Measurements from ENCODE around the gene FLII. TPM values are rescaled to one million over a fixed set of nuclear protein-coding genes. Genes with fewer than 3 reads are reported as not detected.

Gene FLII
- total RNA-seq, 1 experiment from 2014 or later: 309 TPM

DNA sequence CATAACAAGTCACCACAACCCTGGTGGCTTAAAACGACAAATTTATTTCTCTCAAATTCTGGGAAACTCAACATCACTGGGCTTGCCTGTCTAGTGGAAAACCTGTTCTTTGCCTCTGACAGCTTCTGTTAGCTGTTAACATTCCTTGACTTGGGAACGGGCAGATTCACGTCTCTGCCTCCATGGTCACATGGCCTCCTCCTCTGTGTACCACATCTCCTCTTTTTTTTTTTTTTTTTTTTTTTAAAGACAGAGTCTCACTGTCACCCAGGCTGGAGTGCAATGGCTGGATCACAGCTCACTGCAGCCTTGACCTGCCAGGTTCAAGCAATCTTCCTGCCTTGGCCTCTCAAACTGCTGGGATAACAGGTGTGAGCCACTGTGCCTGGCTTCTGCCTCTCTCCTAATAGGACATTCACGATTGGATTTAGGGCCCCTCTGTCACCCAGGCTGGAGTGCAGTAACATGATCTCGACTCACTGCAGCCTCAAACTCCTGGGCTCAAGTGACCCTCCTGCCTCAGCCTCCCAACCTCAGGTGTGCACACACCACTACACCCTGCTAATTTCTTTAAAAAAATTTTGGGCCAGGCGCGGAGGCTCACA is 44.8 kb downstream of the FLII start:
- POLR2A ChIA-PET: no interaction called here

More for the DNA sequence above, 44.8 kb downstream of the FLII start:
- TF ChIP-seq, protein P1, sequence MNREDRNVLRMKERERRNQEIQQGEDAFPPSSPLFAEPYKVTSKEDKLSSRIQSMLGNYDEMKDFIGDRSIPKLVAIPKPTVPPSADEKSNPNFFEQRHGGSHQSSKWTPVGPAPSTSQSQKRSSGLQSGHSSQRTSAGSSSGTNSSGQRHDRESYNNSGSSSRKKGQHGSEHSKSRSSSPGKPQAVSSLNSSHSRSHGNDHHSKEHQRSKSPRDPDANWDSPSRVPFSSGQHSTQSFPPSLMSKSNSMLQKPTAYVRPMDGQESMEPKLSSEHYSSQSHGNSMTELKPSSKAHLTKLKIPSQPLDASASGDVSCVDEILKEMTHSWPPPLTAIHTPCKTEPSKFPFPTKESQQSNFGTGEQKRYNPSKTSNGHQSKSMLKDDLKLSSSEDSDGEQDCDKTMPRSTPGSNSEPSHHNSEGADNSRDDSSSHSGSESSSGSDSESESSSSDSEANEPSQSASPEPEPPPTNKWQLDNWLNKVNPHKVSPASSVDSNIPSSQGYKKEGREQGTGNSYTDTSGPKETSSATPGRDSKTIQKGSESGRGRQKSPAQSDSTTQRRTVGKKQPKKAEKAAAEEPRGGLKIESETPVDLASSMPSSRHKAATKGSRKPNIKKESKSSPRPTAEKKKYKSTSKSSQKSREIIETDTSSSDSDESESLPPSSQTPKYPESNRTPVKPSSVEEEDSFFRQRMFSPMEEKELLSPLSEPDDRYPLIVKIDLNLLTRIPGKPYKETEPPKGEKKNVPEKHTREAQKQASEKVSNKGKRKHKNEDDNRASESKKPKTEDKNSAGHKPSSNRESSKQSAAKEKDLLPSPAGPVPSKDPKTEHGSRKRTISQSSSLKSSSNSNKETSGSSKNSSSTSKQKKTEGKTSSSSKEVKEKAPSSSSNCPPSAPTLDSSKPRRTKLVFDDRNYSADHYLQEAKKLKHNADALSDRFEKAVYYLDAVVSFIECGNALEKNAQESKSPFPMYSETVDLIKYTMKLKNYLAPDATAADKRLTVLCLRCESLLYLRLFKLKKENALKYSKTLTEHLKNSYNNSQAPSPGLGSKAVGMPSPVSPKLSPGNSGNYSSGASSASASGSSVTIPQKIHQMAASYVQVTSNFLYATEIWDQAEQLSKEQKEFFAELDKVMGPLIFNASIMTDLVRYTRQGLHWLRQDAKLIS (CRISPR knock-in tag; IDR thresholded peaks at IDR 0.05; ENCODE audit: borderline replicate concordance): no peak
- TF ChIP-seq, protein P2, sequence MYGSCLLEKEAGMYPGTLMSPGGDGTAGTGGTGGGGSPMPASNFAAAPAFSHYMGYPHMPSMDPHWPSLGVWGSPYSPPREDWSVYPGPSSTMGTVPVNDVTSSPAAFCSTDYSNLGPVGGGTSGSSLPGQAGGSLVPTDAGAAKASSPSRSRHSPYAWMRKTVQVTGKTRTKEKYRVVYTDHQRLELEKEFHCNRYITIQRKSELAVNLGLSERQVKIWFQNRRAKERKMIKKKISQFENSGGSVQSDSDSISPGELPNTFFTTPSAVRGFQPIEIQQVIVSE (CRISPR knock-in tag; IDR thresholded peaks at IDR 0.05; ENCODE audit: borderline replicate concordance): no peak
- TF ChIP-seq, protein P3, sequence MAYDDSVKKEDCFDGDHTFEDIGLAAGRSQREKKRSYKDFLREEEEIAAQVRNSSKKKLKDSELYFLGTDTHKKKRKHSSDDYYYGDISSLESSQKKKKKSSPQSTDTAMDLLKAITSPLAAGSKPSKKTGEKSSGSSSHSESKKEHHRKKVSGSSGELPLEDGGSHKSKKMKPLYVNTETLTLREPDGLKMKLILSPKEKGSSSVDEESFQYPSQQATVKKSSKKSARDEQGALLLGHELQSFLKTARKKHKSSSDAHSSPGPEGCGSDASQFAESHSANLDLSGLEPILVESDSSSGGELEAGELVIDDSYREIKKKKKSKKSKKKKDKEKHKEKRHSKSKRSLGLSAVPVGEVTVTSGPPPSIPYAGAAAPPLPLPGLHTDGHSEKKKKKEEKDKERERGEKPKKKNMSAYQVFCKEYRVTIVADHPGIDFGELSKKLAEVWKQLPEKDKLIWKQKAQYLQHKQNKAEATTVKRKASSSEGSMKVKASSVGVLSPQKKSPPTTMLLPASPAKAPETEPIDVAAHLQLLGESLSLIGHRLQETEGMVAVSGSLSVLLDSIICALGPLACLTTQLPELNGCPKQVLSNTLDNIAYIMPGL (CRISPR knock-in tag; IDR thresholded peaks at IDR 0.05): no peak
- TF ChIP-seq NR3C1 (CRISPR knock-in tag; conservative IDR thresholded peaks at IDR 0.05; ENCODE audit: low read depth): no peak
- TF ChIP-seq ZNF671 (CRISPR knock-in tag; IDR thresholded peaks at IDR 0.05): no peak
- TF ChIP-seq, protein P4, sequence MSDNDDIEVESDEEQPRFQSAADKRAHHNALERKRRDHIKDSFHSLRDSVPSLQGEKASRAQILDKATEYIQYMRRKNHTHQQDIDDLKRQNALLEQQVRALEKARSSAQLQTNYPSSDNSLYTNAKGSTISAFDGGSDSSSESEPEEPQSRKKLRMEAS (CRISPR knock-in tag; IDR thresholded peaks at IDR 0.05): no peak
- TF ChIP-seq ZBTB21 (CRISPR knock-in tag; IDR thresholded peaks at IDR 0.05; ENCODE audit: borderline replicate concordance): no peak
- TF ChIP-seq, protein P5, sequence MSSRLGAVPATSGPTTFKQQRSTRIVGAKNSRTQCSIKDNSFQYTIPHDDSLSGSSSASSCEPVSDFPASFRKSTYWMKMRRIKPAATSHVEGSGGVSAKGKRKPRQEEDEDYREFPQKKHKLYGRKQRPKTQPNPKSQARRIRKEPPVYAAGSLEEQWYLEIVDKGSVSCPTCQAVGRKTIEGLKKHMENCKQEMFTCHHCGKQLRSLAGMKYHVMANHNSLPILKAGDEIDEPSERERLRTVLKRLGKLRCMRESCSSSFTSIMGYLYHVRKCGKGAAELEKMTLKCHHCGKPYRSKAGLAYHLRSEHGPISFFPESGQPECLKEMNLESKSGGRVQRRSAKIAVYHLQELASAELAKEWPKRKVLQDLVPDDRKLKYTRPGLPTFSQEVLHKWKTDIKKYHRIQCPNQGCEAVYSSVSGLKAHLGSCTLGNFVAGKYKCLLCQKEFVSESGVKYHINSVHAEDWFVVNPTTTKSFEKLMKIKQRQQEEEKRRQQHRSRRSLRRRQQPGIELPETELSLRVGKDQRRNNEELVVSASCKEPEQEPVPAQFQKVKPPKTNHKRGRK (CRISPR knock-in tag; IDR thresholded peaks at IDR 0.05; ENCODE audit: borderline replicate concordance): no peak
- no peak for TF ChIP-seq NFATC4 (CRISPR knock-in tag; IDR thresholded peaks at IDR 0.05)
- TF ChIP-seq, protein P6, sequence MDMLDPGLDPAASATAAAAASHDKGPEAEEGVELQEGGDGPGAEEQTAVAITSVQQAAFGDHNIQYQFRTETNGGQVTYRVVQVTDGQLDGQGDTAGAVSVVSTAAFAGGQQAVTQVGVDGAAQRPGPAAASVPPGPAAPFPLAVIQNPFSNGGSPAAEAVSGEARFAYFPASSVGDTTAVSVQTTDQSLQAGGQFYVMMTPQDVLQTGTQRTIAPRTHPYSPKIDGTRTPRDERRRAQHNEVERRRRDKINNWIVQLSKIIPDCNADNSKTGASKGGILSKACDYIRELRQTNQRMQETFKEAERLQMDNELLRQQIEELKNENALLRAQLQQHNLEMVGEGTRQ (CRISPR knock-in tag; IDR thresholded peaks at IDR 0.05): no peak
- TF ChIP-seq SOX15 (CRISPR knock-in tag; IDR thresholded peaks at IDR 0.05): no peak
- no peak for TF ChIP-seq ETV6 (CRISPR knock-in tag; IDR thresholded peaks at IDR 0.05)
- no peak for TF ChIP-seq TEAD1 (CRISPR knock-in tag; IDR thresholded peaks at IDR 0.05)
- TF ChIP-seq OVOL2 (CRISPR knock-in tag; IDR thresholded peaks at IDR 0.05; ENCODE audit: borderline replicate concordance): no peak
- TF ChIP-seq, protein P7, sequence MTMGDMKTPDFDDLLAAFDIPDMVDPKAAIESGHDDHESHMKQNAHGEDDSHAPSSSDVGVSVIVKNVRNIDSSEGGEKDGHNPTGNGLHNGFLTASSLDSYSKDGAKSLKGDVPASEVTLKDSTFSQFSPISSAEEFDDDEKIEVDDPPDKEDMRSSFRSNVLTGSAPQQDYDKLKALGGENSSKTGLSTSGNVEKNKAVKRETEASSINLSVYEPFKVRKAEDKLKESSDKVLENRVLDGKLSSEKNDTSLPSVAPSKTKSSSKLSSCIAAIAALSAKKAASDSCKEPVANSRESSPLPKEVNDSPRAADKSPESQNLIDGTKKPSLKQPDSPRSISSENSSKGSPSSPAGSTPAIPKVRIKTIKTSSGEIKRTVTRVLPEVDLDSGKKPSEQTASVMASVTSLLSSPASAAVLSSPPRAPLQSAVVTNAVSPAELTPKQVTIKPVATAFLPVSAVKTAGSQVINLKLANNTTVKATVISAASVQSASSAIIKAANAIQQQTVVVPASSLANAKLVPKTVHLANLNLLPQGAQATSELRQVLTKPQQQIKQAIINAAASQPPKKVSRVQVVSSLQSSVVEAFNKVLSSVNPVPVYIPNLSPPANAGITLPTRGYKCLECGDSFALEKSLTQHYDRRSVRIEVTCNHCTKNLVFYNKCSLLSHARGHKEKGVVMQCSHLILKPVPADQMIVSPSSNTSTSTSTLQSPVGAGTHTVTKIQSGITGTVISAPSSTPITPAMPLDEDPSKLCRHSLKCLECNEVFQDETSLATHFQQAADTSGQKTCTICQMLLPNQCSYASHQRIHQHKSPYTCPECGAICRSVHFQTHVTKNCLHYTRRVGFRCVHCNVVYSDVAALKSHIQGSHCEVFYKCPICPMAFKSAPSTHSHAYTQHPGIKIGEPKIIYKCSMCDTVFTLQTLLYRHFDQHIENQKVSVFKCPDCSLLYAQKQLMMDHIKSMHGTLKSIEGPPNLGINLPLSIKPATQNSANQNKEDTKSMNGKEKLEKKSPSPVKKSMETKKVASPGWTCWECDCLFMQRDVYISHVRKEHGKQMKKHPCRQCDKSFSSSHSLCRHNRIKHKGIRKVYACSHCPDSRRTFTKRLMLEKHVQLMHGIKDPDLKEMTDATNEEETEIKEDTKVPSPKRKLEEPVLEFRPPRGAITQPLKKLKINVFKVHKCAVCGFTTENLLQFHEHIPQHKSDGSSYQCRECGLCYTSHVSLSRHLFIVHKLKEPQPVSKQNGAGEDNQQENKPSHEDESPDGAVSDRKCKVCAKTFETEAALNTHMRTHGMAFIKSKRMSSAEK (CRISPR knock-in tag; IDR thresholded peaks at IDR 0.05; ENCODE audit: borderline replicate concordance): no peak
- TF ChIP-seq, protein P8, sequence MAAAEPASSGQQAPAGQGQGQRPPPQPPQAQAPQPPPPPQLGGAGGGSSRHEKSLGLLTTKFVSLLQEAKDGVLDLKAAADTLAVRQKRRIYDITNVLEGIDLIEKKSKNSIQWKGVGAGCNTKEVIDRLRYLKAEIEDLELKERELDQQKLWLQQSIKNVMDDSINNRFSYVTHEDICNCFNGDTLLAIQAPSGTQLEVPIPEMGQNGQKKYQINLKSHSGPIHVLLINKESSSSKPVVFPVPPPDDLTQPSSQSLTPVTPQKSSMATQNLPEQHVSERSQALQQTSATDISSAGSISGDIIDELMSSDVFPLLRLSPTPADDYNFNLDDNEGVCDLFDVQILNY (CRISPR knock-in tag; IDR thresholded peaks at IDR 0.05): no peak
- TF ChIP-seq SMAD4 (CRISPR knock-in tag; IDR thresholded peaks at IDR 0.05): no peak
- TF ChIP-seq ESRRA (CRISPR knock-in tag; IDR thresholded peaks at IDR 0.05; ENCODE audit: borderline replicate concordance): no peak
- Mint-ChIP-seq H3K4me3 (no peak overlapping the region), H3K36me3 (peaks cover 14% of the 10 kb centered on the region), H3K9me3 (no peaks in the 10 kb centered on the region), H3K4me1 (peaks cover 2% of the 10 kb centered on the region; the same call in 1 of the 2 replicates), H3K27ac (peak overlapping the region; percentile 33), H3K27me3 (ENCODE audit: low read depth) (no peaks in the 10 kb centered on the region)
- DNase-seq (ENCODE audit: low spot score) (no peak), ATAC-seq (no peak)
- CTCF ChIA-PET: interaction anchor here (0.6 to 2.0 kb wide), 2 partner anchors 73 to 1268 kb away, joined by 3 to 4 read pairs; no protein-coding TSS in a partner anchor

Data from WTC11 (cell line).